Mesenchymal stem cell (in vitro differentiated cells and primary cell): ENCODE results near the gene ALCAM.

ENCODE experiments used
- DNase-seq: peaks from one replicate; pipeline ENCODE4 v3.0.0-alpha.2; 2013
- H2AFZ ChIP-seq: one replicate; pipeline ENCODE4 v1.6.1; 2013; ENCODE audit warnings: low read depth, mild to moderate bottlenecking, control low read depth, inconsistent platforms, low read length, moderate library complexity
- H2AK5ac ChIP-seq: 2 replicates; pipeline ENCODE4 v1.6.1; 2013; ENCODE audit warnings: low read length, moderate library complexity, mild to moderate bottlenecking, inconsistent platforms; ENCODE audit not compliant: severe bottlenecking
- H2BK120ac ChIP-seq: one replicate; pipeline ENCODE4 v1.6.1; 2013; ENCODE audit warnings: low read depth, mild to moderate bottlenecking, inconsistent platforms, low read length, moderate library complexity
- H2BK12ac ChIP-seq, 2 experiments: one replicate each; pipeline ENCODE4 v1.6.1; 2013; ENCODE audit warnings: inconsistent platforms in 2 of 2, low read length in 2 of 2, mild to moderate bottlenecking in 2 of 2, moderate library complexity in 2 of 2, control low read depth in 1 of 2
- H2BK15ac ChIP-seq: one replicate; pipeline ENCODE4 v1.6.1; 2013; ENCODE audit warnings: mild to moderate bottlenecking, low read depth, inconsistent platforms; ENCODE audit not compliant: poor library complexity, severe bottlenecking
- H2BK5ac ChIP-seq: 2 replicates; pipeline ENCODE4 v1.6.1; 2013; ENCODE audit warnings: low read depth, mild to moderate bottlenecking, low read length, control low read depth, inconsistent platforms; ENCODE audit not compliant: poor library complexity, severe bottlenecking
- H3K14ac ChIP-seq, 2 experiments: one replicate each; pipeline ENCODE4 v1.6.1; 2013; ENCODE audit warnings: inconsistent platforms in 2 of 2, low read length in 2 of 2, control low read depth in 1 of 2, mild to moderate bottlenecking in 1 of 2, moderate library complexity in 1 of 2
- H3K18ac ChIP-seq, 2 experiments: one replicate each; pipeline ENCODE4 v1.6.1; 2013; ENCODE audit warnings: inconsistent platforms in 2 of 2, low read length in 2 of 2, control low read depth in 1 of 2, low read depth in 1 of 2, mild to moderate bottlenecking in 1 of 2
- H3K23ac ChIP-seq, 2 experiments: one replicate each; pipeline ENCODE4 v1.6.1; 2013; ENCODE audit warnings: inconsistent platforms in 2 of 2, low read length in 2 of 2, mild to moderate bottlenecking in 2 of 2, moderate library complexity in 2 of 2, control low read depth in 1 of 2
- H3K27ac ChIP-seq: 2 replicates; pipeline ENCODE4 v1.5.1; 2013; ENCODE audit warnings: mild to moderate bottlenecking, moderate library complexity, low read length, control low read depth, inconsistent platforms; ENCODE audit not compliant: poor library complexity, severe bottlenecking
- H3K27me3 ChIP-seq, 2 experiments: 2 replicates each; pipeline versions ENCODE4 v1.6.1 to v1.7.0; 2013; ENCODE audit warnings: low read length in 2 of 2, mild to moderate bottlenecking in 2 of 2, moderate library complexity in 2 of 2, control low read depth in 1 of 2, inconsistent platforms in 1 of 2; ENCODE audit not compliant: control insufficient read depth in 1 of 2, insufficient read depth in 1 of 2
- H3K36me3 ChIP-seq, 2 experiments: 2 replicates each; pipeline versions ENCODE4 v1.6.1 to v1.7.0; 2013; ENCODE audit warnings: low read length in 2 of 2, control low read depth in 1 of 2, inconsistent platforms in 1 of 2, low read depth in 1 of 2, mild to moderate bottlenecking in 1 of 2; ENCODE audit not compliant: insufficient read depth in 2 of 2, control insufficient read depth in 1 of 2
- H3K4ac ChIP-seq, 2 experiments: one replicate each; pipeline ENCODE4 v1.6.1; 2013; ENCODE audit warnings: inconsistent platforms in 2 of 2, low read length in 2 of 2, mild to moderate bottlenecking in 2 of 2, moderate library complexity in 2 of 2, control low read depth in 1 of 2, low read depth in 1 of 2
- H3K4me1 ChIP-seq: 2 replicates; pipeline ENCODE4 v1.6.1; 2013; ENCODE audit warnings: low read depth, low read length, control low read depth; ENCODE audit not compliant: control insufficient read depth, insufficient read depth
- H3K4me2 ChIP-seq: 2 replicates; pipeline ENCODE4 v1.6.1; 2013; ENCODE audit warnings: low read length, mild to moderate bottlenecking, inconsistent platforms; ENCODE audit not compliant: poor library complexity, severe bottlenecking
- H3K4me3 ChIP-seq, 2 experiments: 2 replicates each; pipeline versions ENCODE4 v1.5.1 to v1.7.0; 2013; ENCODE audit warnings: low read length in 2 of 2, mild to moderate bottlenecking in 2 of 2, control low read depth in 1 of 2, low read depth in 1 of 2; ENCODE audit not compliant: insufficient read depth in 1 of 2
- H3K79me1 ChIP-seq: replicated peaks from 2 replicates; pipeline ENCODE4 v1.6.1; 2013; ENCODE audit warnings: mild to moderate bottlenecking, control low read depth, low read length, inconsistent platforms; ENCODE audit not compliant: poor library complexity, severe bottlenecking
- H3K9ac ChIP-seq: 2 replicates; pipeline ENCODE4 v1.7.0; 2013; ENCODE audit warnings: mild to moderate bottlenecking, low read length, moderate library complexity
- H3K9me3 ChIP-seq: 2 replicates; pipeline ENCODE4 v1.7.0; 2013; ENCODE audit warnings: mild to moderate bottlenecking, low read length; ENCODE audit not compliant: control insufficient read depth
- H4K8ac ChIP-seq: one replicate; pipeline ENCODE4 v1.6.1; 2013; ENCODE audit warnings: inconsistent platforms, mild to moderate bottlenecking, low read length, moderate library complexity
- H4K91ac ChIP-seq: one replicate; pipeline ENCODE4 v1.6.1; 2013; ENCODE audit warnings: mild to moderate bottlenecking, low read length, inconsistent platforms
- WGBS: methylation state at CpG from one replicate; pipeline ENCODE4 v1.1.7; 2013; ENCODE audit warnings: mixed read lengths; 5-methylcytosine and 5-hydroxymethylcytosine counted together

Gene ALCAM

GRCh38 chr3:105480768-105481167 is 114.1 kb downstream of the ALCAM start:
- no peak overlapping the region for H3K18ac ChIP-seq
- H3K14ac ChIP-seq: no peak overlapping the region
- no peak overlapping the region for H3K9ac ChIP-seq
- no peaks in the 10 kb centered on the region for H3K36me3 ChIP-seq
- no peak overlapping the region for H3K4me2 ChIP-seq
- H3K79me1 ChIP-seq: peaks cover 13% of the 10 kb centered on the region
- H2BK120ac ChIP-seq: no peak overlapping the region
- no CpG with 5 or more reads among the region's 1 CpG for WGBS
- no peak overlapping the region for H4K91ac ChIP-seq
- H3K4me1 ChIP-seq: no peaks in the 10 kb centered on the region
- no peak overlapping the region for H3K27ac ChIP-seq
- no peak overlapping the region for H2BK12ac ChIP-seq
- H3K4ac ChIP-seq: no peak overlapping the region
- H2BK5ac ChIP-seq: no peak overlapping the region
- H2BK15ac ChIP-seq: no peak overlapping the region
- peak; percentile 18 for DNase-seq
- H4K8ac ChIP-seq: no peak overlapping the region
- H3K23ac ChIP-seq: no peak overlapping the region
- no peak overlapping the region for H2AFZ ChIP-seq
- H3K27me3 ChIP-seq: no peaks in the 10 kb centered on the region
- no peak overlapping the region for H3K4me3 ChIP-seq
- no peak overlapping the region for H2AK5ac ChIP-seq
- no peaks in the 10 kb centered on the region for H3K9me3 ChIP-seq

GRCh38 chr3:105483476-105483875 is 116.8 kb downstream of the ALCAM start:
- no peak overlapping the region for H3K9ac ChIP-seq

GRCh38 chr3:105490045-105490444 is 123.3 kb downstream of the ALCAM start:
- H3K9ac ChIP-seq: no peak overlapping the region
- no peak overlapping the region for H3K23ac ChIP-seq
- H2BK120ac ChIP-seq: no peak overlapping the region
- no peak overlapping the region for H3K4me3 ChIP-seq
- H2AFZ ChIP-seq: no peak overlapping the region
- H3K4ac ChIP-seq: no peak overlapping the region
- H4K91ac ChIP-seq: no peak overlapping the region
- H4K8ac ChIP-seq: no peak overlapping the region
- DNase-seq: peak; percentile 41
- H3K79me1 ChIP-seq: peaks cover 29% of the 10 kb centered on the region
- H3K9me3 ChIP-seq: peaks cover 15% of the 10 kb centered on the region
- H2BK15ac ChIP-seq: no peak overlapping the region
- 97% methylated on average over 4 of the region's 4 CpGs for WGBS
- H3K27me3 ChIP-seq: no peaks in the 10 kb centered on the region
- H3K14ac ChIP-seq: no peak overlapping the region
- no peak overlapping the region for H3K18ac ChIP-seq
- H3K4me1 ChIP-seq: no peaks in the 10 kb centered on the region
- H2AK5ac ChIP-seq: no peak overlapping the region
- H3K36me3 ChIP-seq: peaks cover 3 to 6% of the 10 kb centered on the region in 2 experiments
- no peak overlapping the region for H2BK5ac ChIP-seq
- H3K4me2 ChIP-seq: no peak overlapping the region
- H3K27ac ChIP-seq: no peak overlapping the region
- no peak overlapping the region for H2BK12ac ChIP-seq

More at GRCh38 chr3:105483476-105483875, 116.8 kb downstream of the ALCAM start:
- H3K18ac ChIP-seq: no peak overlapping the region
- 96% methylated on average over 1 of the region's 1 CpG for WGBS
- no peaks in the 10 kb centered on the region for H3K4me1 ChIP-seq
- no peak overlapping the region for H2AK5ac ChIP-seq
- H3K9me3 ChIP-seq: no peaks in the 10 kb centered on the region
- peaks cover 16% of the 10 kb centered on the region for H3K79me1 ChIP-seq
- H2BK120ac ChIP-seq: no peak overlapping the region
- no peak overlapping the region for H3K4me3 ChIP-seq
- H3K27ac ChIP-seq: no peak overlapping the region
- H3K4ac ChIP-seq: no peak overlapping the region
- H2BK15ac ChIP-seq: no peak overlapping the region
- no peak overlapping the region for H3K23ac ChIP-seq
- no peak overlapping the region for H4K8ac ChIP-seq
- H3K36me3 ChIP-seq: no peaks in the 10 kb centered on the region
- no peaks in the 10 kb centered on the region for H3K27me3 ChIP-seq
- no peak overlapping the region for H2BK12ac ChIP-seq
- DNase-seq: peak; percentile 32
- H3K4me2 ChIP-seq: no peak overlapping the region
- no peak overlapping the region for H2AFZ ChIP-seq
- no peak overlapping the region for H3K14ac ChIP-seq
- no peak overlapping the region for H4K91ac ChIP-seq
- no peak overlapping the region for H2BK5ac ChIP-seq

DNA sequence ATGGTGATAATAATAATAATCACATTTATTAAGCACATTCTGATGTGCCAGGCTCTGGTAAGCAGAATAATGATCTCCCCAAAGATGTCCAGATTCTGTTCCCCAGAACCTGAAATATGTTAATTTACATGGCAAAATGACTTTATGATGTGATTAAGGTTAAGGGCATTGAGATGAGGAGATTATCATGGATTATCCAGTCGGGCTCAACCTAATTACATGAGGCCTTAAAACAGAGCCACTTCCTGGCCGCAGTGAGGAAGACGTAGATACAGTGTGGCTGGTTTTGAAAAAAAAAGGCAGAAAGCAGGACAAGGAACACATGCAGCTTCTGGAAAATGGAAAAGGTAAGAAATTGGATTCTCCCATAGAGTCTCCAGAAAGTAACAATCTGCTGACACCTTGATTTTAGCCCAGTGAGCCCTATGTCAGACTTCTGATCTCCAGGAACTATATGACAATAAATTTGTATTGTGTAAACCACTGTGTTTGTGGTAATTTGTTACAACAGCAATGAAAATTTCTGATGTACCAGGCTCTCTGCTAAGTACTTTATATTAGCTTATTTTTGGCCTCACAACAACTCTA is 126.7 kb downstream of the ALCAM start:
- peaks cover 24% of the 10 kb centered on the region for H3K79me1 ChIP-seq
- H3K9ac ChIP-seq: no peak overlapping the region
- no peak overlapping the region for H3K4me3 ChIP-seq
- H2BK5ac ChIP-seq: no peak overlapping the region
- H4K91ac ChIP-seq: no peak overlapping the region
- H3K4me2 ChIP-seq: no peak overlapping the region
- DNase-seq: no peak
- H3K23ac ChIP-seq: no peak overlapping the region
- H2BK15ac ChIP-seq: no peak overlapping the region
- H3K4me1 ChIP-seq: no peaks in the 10 kb centered on the region
- H3K4ac ChIP-seq: no peak overlapping the region
- H3K14ac ChIP-seq: no peak overlapping the region
- peaks cover 15% of the 10 kb centered on the region for H3K9me3 ChIP-seq
- H3K27me3 ChIP-seq: no peaks in the 10 kb centered on the region
- no peak overlapping the region for H3K18ac ChIP-seq
- no peak overlapping the region for H3K27ac ChIP-seq
- no peak overlapping the region for H4K8ac ChIP-seq
- 87% methylated on average over 3 of the region's 3 CpGs for WGBS
- H2BK12ac ChIP-seq: no peak overlapping the region
- H2BK120ac ChIP-seq: no peak overlapping the region
- H2AFZ ChIP-seq: no peak overlapping the region
- peaks cover 3 to 6% of the 10 kb centered on the region in 2 experiments for H3K36me3 ChIP-seq
- no peak overlapping the region for H2AK5ac ChIP-seq
